ENCODE measurements around the gene ENOSF1.

The ENOSF1 gene

GRCh38 chr18:697012-697411 lies 15.4 kb downstream of the ENOSF1 start:
- Histone ChIP-seq H3K36me3 (ENCODE audit: insufficient read depth, low read length) (no peaks in the 10 kb centered on the region), H3F3A (ENCODE audit: low read depth) (no peaks in the 10 kb centered on the region), H3K4me2 (ENCODE audit: low read depth, low read length, poor library complexity, severe bottlenecking) (no peak overlapping the region), H3K9me2 (replicated peaks; ENCODE audit: low read depth, low read length) (no peaks in the 10 kb centered on the region), H2AFZ (ENCODE audit: low read length) (no peak overlapping the region), H3K9ac (ENCODE audit: low read depth, low read length, poor library complexity, severe bottlenecking) (no peak overlapping the region), H3K4me1 (ENCODE audit: insufficient read depth, low read length, poor library complexity, severe bottlenecking) (peaks cover 13% of the 10 kb centered on the region), H3K9me3 (ENCODE audit: insufficient read depth, low read depth, low read length) (no peaks in the 10 kb centered on the region), H3K4me3 (ENCODE audit: low read length, poor library complexity, severe bottlenecking) (no peak overlapping the region), H3K27me3 (ENCODE audit: insufficient read depth, low read length, poor library complexity, severe bottlenecking) (no peaks in the 10 kb centered on the region), H3K79me2 (ENCODE audit: insufficient read depth, low read length) (no peaks in the 10 kb centered on the region), H4K20me1 (ENCODE audit: insufficient read depth, low read length, poor library complexity, severe bottlenecking) (no peaks in the 10 kb centered on the region)
- no peak for TF ChIP-seq EZH2phosphoT487 (IDR thresholded peaks at IDR 0.05; ENCODE audit: borderline replicate concordance)
- TF ChIP-seq CTCF (conservative IDR thresholded peaks at IDR 0.05; ENCODE audit: low read length) = no peak

GRCh38 chr18:693466-694187 lies 18.8 kb downstream of the ENOSF1 start:
- Histone ChIP-seq H3K4me2 (ENCODE audit: low read depth, low read length, poor library complexity, severe bottlenecking) (no peak overlapping the region), H3K9ac (ENCODE audit: low read depth, low read length, poor library complexity, severe bottlenecking) (no peak overlapping the region), H3K4me3 (ENCODE audit: low read length, poor library complexity, severe bottlenecking) (no peak overlapping the region), H3K79me2 (ENCODE audit: insufficient read depth, low read length) (no peaks in the 10 kb centered on the region), H3K9me3 (ENCODE audit: insufficient read depth, low read depth, low read length) (no peaks in the 10 kb centered on the region), H3K27me3 (ENCODE audit: insufficient read depth, low read length, poor library complexity, severe bottlenecking) (no peaks in the 10 kb centered on the region), H3K9me2 (replicated peaks; ENCODE audit: low read depth, low read length) (no peaks in the 10 kb centered on the region), H3K4me1 (ENCODE audit: insufficient read depth, low read length, poor library complexity, severe bottlenecking) (peaks cover 18% of the 10 kb centered on the region), H4K20me1 (ENCODE audit: insufficient read depth, low read length, poor library complexity, severe bottlenecking) (no peaks in the 10 kb centered on the region), H3K36me3 (ENCODE audit: insufficient read depth, low read length) (no peaks in the 10 kb centered on the region), H2AFZ (ENCODE audit: low read length) (no peak overlapping the region), H3F3A (ENCODE audit: low read depth) (no peaks in the 10 kb centered on the region)
- no peak for TF ChIP-seq EZH2phosphoT487 (IDR thresholded peaks at IDR 0.05; ENCODE audit: borderline replicate concordance)
- no peak for TF ChIP-seq CTCF (conservative IDR thresholded peaks at IDR 0.05; ENCODE audit: low read length)

GRCh38 chr18:692824-693223 lies 19.6 kb downstream of the ENOSF1 start:
- Histone ChIP-seq H3K4me2 (ENCODE audit: low read depth, low read length, poor library complexity, severe bottlenecking) (peak overlapping the region; percentile 4), H3K9me2 (replicated peaks; ENCODE audit: low read depth, low read length) (no peaks in the 10 kb centered on the region), H3K9ac (ENCODE audit: low read depth, low read length, poor library complexity, severe bottlenecking) (no peak overlapping the region), H3K36me3 (ENCODE audit: insufficient read depth, low read length) (no peaks in the 10 kb centered on the region), H3K4me3 (ENCODE audit: low read length, poor library complexity, severe bottlenecking) (no peak overlapping the region), H4K20me1 (ENCODE audit: insufficient read depth, low read length, poor library complexity, severe bottlenecking) (no peaks in the 10 kb centered on the region), H3K79me2 (ENCODE audit: insufficient read depth, low read length) (no peaks in the 10 kb centered on the region), H3K27me3 (ENCODE audit: insufficient read depth, low read length, poor library complexity, severe bottlenecking) (no peaks in the 10 kb centered on the region), H3K4me1 (ENCODE audit: insufficient read depth, low read length, poor library complexity, severe bottlenecking) (peaks cover 21% of the 10 kb centered on the region), H3F3A (ENCODE audit: low read depth) (no peaks in the 10 kb centered on the region), H2AFZ (ENCODE audit: low read length) (no peak overlapping the region), H3K9me3 (ENCODE audit: insufficient read depth, low read depth, low read length) (no peaks in the 10 kb centered on the region)
- TF ChIP-seq CTCF (conservative IDR thresholded peaks at IDR 0.05; ENCODE audit: low read length) (no peak), EZH2phosphoT487 (IDR thresholded peaks at IDR 0.05; ENCODE audit: borderline replicate concordance) (no peak)
